ENCODE data around the gene LTBP4.

The LTBP4 gene

GRCh38 chr19:40583283-40583682, 17.9 kb upstream of the LTBP4 start:
- Histone ChIP-seq H4K8ac (ENCODE audit: low read length) (no peak overlapping the region), H2BK12ac (ENCODE audit: low read length in 2 of 2) (no peak overlapping the region), H2AK5ac (ENCODE audit: low read length, severe bottlenecking) (no peak overlapping the region), H3K4me2 (ENCODE audit: low read length, poor library complexity, severe bottlenecking) (no peak overlapping the region), H3K23ac (ENCODE audit: low read length in 2 of 2) (no peak overlapping the region), H4K91ac (ENCODE audit: low read length) (no peak overlapping the region), H3K27me3 (ENCODE audit: control insufficient read depth in 1 of 2, insufficient read depth in 1 of 2, low read length in 2 of 2) (no peaks in the 10 kb centered on the region), H2AFZ (ENCODE audit: low read depth, low read length) (no peak overlapping the region), H3K9ac (ENCODE audit: low read length) (no peak overlapping the region), H3K36me3 (ENCODE audit: control insufficient read depth in 1 of 2, insufficient read depth in 2 of 2, low read depth in 1 of 2, low read length in 2 of 2) (peaks cover 56 to 75% of the 10 kb centered on the region in 2 experiments), H3K79me1 (replicated peaks; ENCODE audit: low read length, poor library complexity, severe bottlenecking) (peaks cover 16% of the 10 kb centered on the region), H3K18ac (ENCODE audit: low read depth in 1 of 2, low read length in 2 of 2) (no peak overlapping the region), H2BK120ac (ENCODE audit: low read depth, low read length) (no peak overlapping the region), H3K4ac (ENCODE audit: low read depth in 1 of 2, low read length in 2 of 2) (no peak overlapping the region), H3K27ac (ENCODE audit: low read length, poor library complexity, severe bottlenecking) (no peak overlapping the region), H3K14ac (ENCODE audit: low read length in 2 of 2) (no peak overlapping the region), H2BK5ac (ENCODE audit: low read depth, low read length, poor library complexity, severe bottlenecking) (no peak overlapping the region), H3K4me3 (ENCODE audit: insufficient read depth in 1 of 2, low read depth in 1 of 2, low read length in 2 of 2) (no peak overlapping the region), H2BK15ac (ENCODE audit: low read depth, poor library complexity, severe bottlenecking) (no peak overlapping the region), H3K9me3 (ENCODE audit: control insufficient read depth, low read length) (no peaks in the 10 kb centered on the region), H3K4me1 (ENCODE audit: control insufficient read depth, insufficient read depth, low read depth, low read length) (peaks cover 13% of the 10 kb centered on the region)
- no peak for DNase-seq
- WGBS: 96% methylated on average over 13 of the region's 14 CpGs

- Histone ChIP-seq H3K4me3 (ENCODE audit: insufficient read depth in 1 of 2, low read depth in 1 of 2, low read length in 2 of 2) (no peak overlapping the region), H3K79me1 (replicated peaks; ENCODE audit: low read length, poor library complexity, severe bottlenecking) (peaks cover 16% of the 10 kb centered on the region), H2AK5ac (ENCODE audit: low read length, severe bottlenecking) (no peak overlapping the region), H3K4me1 (ENCODE audit: control insufficient read depth, insufficient read depth, low read depth, low read length) (peaks cover 19% of the 10 kb centered on the region), H3K4me2 (ENCODE audit: low read length, poor library complexity, severe bottlenecking) (no peak overlapping the region), H2BK15ac (ENCODE audit: low read depth, poor library complexity, severe bottlenecking) (no peak overlapping the region), H3K27me3 (ENCODE audit: control insufficient read depth in 1 of 2, insufficient read depth in 1 of 2, low read length in 2 of 2) (no peaks in the 10 kb centered on the region), H3K14ac (ENCODE audit: low read length in 2 of 2) (no peak overlapping the region), H2BK12ac (ENCODE audit: low read length in 2 of 2) (no peak overlapping the region), H3K23ac (ENCODE audit: low read length in 2 of 2) (no peak overlapping the region), H3K9ac (ENCODE audit: low read length) (no peak overlapping the region), H3K27ac (ENCODE audit: low read length, poor library complexity, severe bottlenecking) (peak overlapping the region; percentile 14), H3K4ac (ENCODE audit: low read depth in 1 of 2, low read length in 2 of 2) (no peak overlapping the region), H3K9me3 (ENCODE audit: control insufficient read depth, low read length) (no peaks in the 10 kb centered on the region), H2BK120ac (ENCODE audit: low read depth, low read length) (no peak overlapping the region), H4K8ac (ENCODE audit: low read length) (no peak overlapping the region), H3K18ac (ENCODE audit: low read depth in 1 of 2, low read length in 2 of 2) (no peak overlapping the region), H4K91ac (ENCODE audit: low read length) (no peak overlapping the region), H2BK5ac (ENCODE audit: low read depth, low read length, poor library complexity, severe bottlenecking) (no peak overlapping the region), H3K36me3 (ENCODE audit: control insufficient read depth in 1 of 2, insufficient read depth in 2 of 2, low read depth in 1 of 2, low read length in 2 of 2) (peaks cover 60 to 75% of the 10 kb centered on the region in 2 experiments), H2AFZ (ENCODE audit: low read depth, low read length) (no peak overlapping the region)
- 100% methylated on average over 1 of the region's 5 CpGs for WGBS
- DNase-seq: no peak
Observed at GRCh38 chr19:40584007-40584406, 17.2 kb upstream of the LTBP4 start.

- H3K18ac ChIP-seq (ENCODE audit: low read depth in 1 of 2, low read length in 2 of 2): no peak overlapping the region
- 74% methylated on average over 10 of the region's 11 CpGs for WGBS
- no peak overlapping the region for H3K4me3 ChIP-seq (ENCODE audit: insufficient read depth in 1 of 2, low read depth in 1 of 2, low read length in 2 of 2)
- DNase-seq: no peak
- no peak overlapping the region for H3K14ac ChIP-seq (ENCODE audit: low read length in 2 of 2)
- H2AK5ac ChIP-seq (ENCODE audit: low read length, severe bottlenecking): no peak overlapping the region
- H3K23ac ChIP-seq (ENCODE audit: low read length in 2 of 2): no peak overlapping the region
- no peak overlapping the region for H2BK5ac ChIP-seq (ENCODE audit: low read depth, low read length, poor library complexity, severe bottlenecking)
- H3K9me3 ChIP-seq (ENCODE audit: control insufficient read depth, low read length): no peaks in the 10 kb centered on the region
- peak overlapping the region; percentile 75 for H3K27ac ChIP-seq (ENCODE audit: low read length, poor library complexity, severe bottlenecking)
- no peak overlapping the region for H4K91ac ChIP-seq (ENCODE audit: low read length)
- H2BK15ac ChIP-seq (ENCODE audit: low read depth, poor library complexity, severe bottlenecking): no peak overlapping the region
- H2AFZ ChIP-seq (ENCODE audit: low read depth, low read length): no peak overlapping the region
- H3K4ac ChIP-seq (ENCODE audit: low read depth in 1 of 2, low read length in 2 of 2): no peak overlapping the region
- no peaks in the 10 kb centered on the region for H3K27me3 ChIP-seq (ENCODE audit: control insufficient read depth in 1 of 2, insufficient read depth in 1 of 2, low read length in 2 of 2)
- no peak overlapping the region for H3K4me2 ChIP-seq (ENCODE audit: low read length, poor library complexity, severe bottlenecking)
- H2BK120ac ChIP-seq (ENCODE audit: low read depth, low read length): no peak overlapping the region
- H3K36me3 ChIP-seq (ENCODE audit: control insufficient read depth in 1 of 2, insufficient read depth in 2 of 2, low read depth in 1 of 2, low read length in 2 of 2): peaks cover 65 to 67% of the 10 kb centered on the region in 2 experiments
- no peak overlapping the region for H4K8ac ChIP-seq (ENCODE audit: low read length)
- no peak overlapping the region for H2BK12ac ChIP-seq (ENCODE audit: low read length in 2 of 2)
- H3K9ac ChIP-seq (ENCODE audit: low read length): no peak overlapping the region
- H3K4me1 ChIP-seq (ENCODE audit: control insufficient read depth, insufficient read depth, low read depth, low read length): peaks cover 21% of the 10 kb centered on the region
- peaks cover 13% of the 10 kb centered on the region for H3K79me1 ChIP-seq (replicated peaks; ENCODE audit: low read length, poor library complexity, severe bottlenecking)
Observed at GRCh38 chr19:40585241-40585981, 15.8 kb upstream of the LTBP4 start.

GRCh38 chr19:40585982-40586422, 15.2 kb upstream of the LTBP4 start:
- H3K4me2 ChIP-seq (ENCODE audit: low read length, poor library complexity, severe bottlenecking): no peak overlapping the region
- H2BK120ac ChIP-seq (ENCODE audit: low read depth, low read length): no peak overlapping the region
- H3K4ac ChIP-seq (ENCODE audit: low read depth in 1 of 2, low read length in 2 of 2): no peak overlapping the region
- WGBS: 98% methylated on average over 2 of the region's 2 CpGs
- no peaks in the 10 kb centered on the region for H3K9me3 ChIP-seq (ENCODE audit: control insufficient read depth, low read length)
- no peak overlapping the region for H4K91ac ChIP-seq (ENCODE audit: low read length)
- H2AFZ ChIP-seq (ENCODE audit: low read depth, low read length): no peak overlapping the region
- no peak overlapping the region for H3K23ac ChIP-seq (ENCODE audit: low read length in 2 of 2)
- no peak overlapping the region for H2BK12ac ChIP-seq (ENCODE audit: low read length in 2 of 2)
- no peaks in the 10 kb centered on the region for H3K27me3 ChIP-seq (ENCODE audit: control insufficient read depth in 1 of 2, insufficient read depth in 1 of 2, low read length in 2 of 2)
- H3K9ac ChIP-seq (ENCODE audit: low read length): no peak overlapping the region
- peaks cover 59 to 69% of the 10 kb centered on the region in 2 experiments for H3K36me3 ChIP-seq (ENCODE audit: control insufficient read depth in 1 of 2, insufficient read depth in 2 of 2, low read depth in 1 of 2, low read length in 2 of 2)
- peaks cover 21% of the 10 kb centered on the region for H3K4me1 ChIP-seq (ENCODE audit: control insufficient read depth, insufficient read depth, low read depth, low read length)
- no peak overlapping the region for H4K8ac ChIP-seq (ENCODE audit: low read length)
- no peak overlapping the region for H3K4me3 ChIP-seq (ENCODE audit: insufficient read depth in 1 of 2, low read depth in 1 of 2, low read length in 2 of 2)
- no peak overlapping the region for H3K14ac ChIP-seq (ENCODE audit: low read length in 2 of 2)
- no peak overlapping the region for H2BK5ac ChIP-seq (ENCODE audit: low read depth, low read length, poor library complexity, severe bottlenecking)
- DNase-seq: no peak
- H3K79me1 ChIP-seq (replicated peaks; ENCODE audit: low read length, poor library complexity, severe bottlenecking): peaks cover 9% of the 10 kb centered on the region
- H2AK5ac ChIP-seq (ENCODE audit: low read length, severe bottlenecking): no peak overlapping the region
- H2BK15ac ChIP-seq (ENCODE audit: low read depth, poor library complexity, severe bottlenecking): no peak overlapping the region
- H3K27ac ChIP-seq (ENCODE audit: low read length, poor library complexity, severe bottlenecking): peak overlapping the region; percentile 73
- H3K18ac ChIP-seq (ENCODE audit: low read depth in 1 of 2, low read length in 2 of 2): no peak overlapping the region
